GM21381 (cell line): ENCODE results near the gene CD44.

Source experiments
- ATAC-seq: cut with Tn5 transposase; IDR thresholded peaks from one replicate; pipeline ENCODE4 v1.9.1; 2021; ENCODE audit warnings: mild to moderate bottlenecking, moderate library complexity; ENCODE audit not compliant: unreplicated experiment

The CD44 gene

GRCh38 chr11:35234460-35235156 is 95.6 kb downstream of the CD44 start:
- ATAC-seq: no peak

GRCh38 chr11:35235157-35235468 is 96.1 kb downstream of the CD44 start:
- no peak for ATAC-seq

- ATAC-seq: no peak
Measured at GRCh38 chr11:35235498-35235897, 96.5 kb downstream of the CD44 start.

GRCh38 chr11:35235936-35236666 is 97.1 kb downstream of the CD44 start:
- no peak for ATAC-seq

- no peak for ATAC-seq
Measured at GRCh38 chr11:35236667-35237003, 97.7 kb downstream of the CD44 start.

- no peak for ATAC-seq
Measured at GRCh38 chr11:35237351-35237750, 98.4 kb downstream of the CD44 start.

- peak; percentile 49 for ATAC-seq
Measured at GRCh38 chr11:35237860-35238715, 99.1 kb downstream of the CD44 start.

- ATAC-seq: no peak
Measured at GRCh38 chr11:35238882-35239281, 99.9 kb downstream of the CD44 start.

- ATAC-seq: no peak
Measured at GRCh38 chr11:35239471-35240075, 100.6 kb downstream of the CD44 start.

GRCh38 chr11:35241083-35241482 is 102.1 kb downstream of the CD44 start:
- ATAC-seq: no peak

GRCh38 chr11:35241531-35241930 is 102.6 kb downstream of the CD44 start:
- ATAC-seq: no peak

GRCh38 chr11:35242412-35243242 is 103.7 kb downstream of the CD44 start:
- ATAC-seq: no peak

- no peak for ATAC-seq
Measured at GRCh38 chr11:35243774-35244173, 104.8 kb downstream of the CD44 start.

- no peak for ATAC-seq
Measured at GRCh38 chr11:35245056-35245455, 106.1 kb downstream of the CD44 start.

- no peak for ATAC-seq
Measured at GRCh38 chr11:35245786-35246185, 106.8 kb downstream of the CD44 start.

GRCh38 chr11:35246745-35247144 is 107.8 kb downstream of the CD44 start:
- ATAC-seq: no peak

GRCh38 chr11:35247428-35247827 is 108.5 kb downstream of the CD44 start:
- no peak for ATAC-seq

GRCh38 chr11:35247863-35248262 is 108.9 kb downstream of the CD44 start:
- ATAC-seq: no peak

- no peak for ATAC-seq
Measured at GRCh38 chr11:35248558-35249323, 109.8 kb downstream of the CD44 start.

GRCh38 chr11:35250192-35250591 is 111.2 kb downstream of the CD44 start:
- no peak for ATAC-seq
